Cardiac muscle cell (in vitro differentiated cells and primary cell): ENCODE data around the gene RPL34. TPM values are rescaled to one million over a fixed set of nuclear protein-coding genes. Genes with fewer than 3 reads are reported as not detected.
A peak's percentile ranks its signal among the peaks of the same experiment; 100 is the strongest.

ENCODE experiments used
- DNase-seq, 2 donors: peaks; one replicate each; pipeline versions ENCODE4 v3.0.0 to v3.0.0-alpha.2; 2010 to 2017; ENCODE audit warnings: low read depth in 1 of 2, low spot score in 1 of 2
- H3K27ac ChIP-seq: fragments of 200-600 bp; sonication (generic); 2 replicates; pipeline ENCODE4 v1.5.1; 2016
- H3K27me3 ChIP-seq: fragments of 200-600 bp; sonication (generic); 2 replicates; pipeline ENCODE4 v1.6.0; 2016; ENCODE audit warnings: control low read depth
- H3K36me3 ChIP-seq: fragments of 200-600 bp; sonication (generic); 2 replicates; pipeline ENCODE4 v1.5.1; 2016; ENCODE audit warnings: control low read depth
- H3K4me1 ChIP-seq: fragments of 200-600 bp; sonication (generic); 2 replicates; pipeline ENCODE4 v1.8.1; 2017; ENCODE audit warnings: low read depth, mild to moderate bottlenecking, mixed run types
- H3K4me3 ChIP-seq: fragments of 200-600 bp; sonication (generic); 2 replicates; pipeline ENCODE4 v1.5.1; 2016; ENCODE audit warnings: mild to moderate bottlenecking
- H3K9me3 ChIP-seq: fragments of 200-600 bp; sonication (generic); 2 replicates; pipeline ENCODE4 v1.5.1; 2017; ENCODE audit warnings: low read depth, mild to moderate bottlenecking, control low read depth
- CTCF ChIP-seq: IDR thresholded peaks from 2 replicates; pipeline ENCODE4 v1.5.1; 2012; ENCODE audit warnings: low read depth, mild to moderate bottlenecking, low read length
- polyA plus RNA-seq: library from polyadenylated mRNA; unstranded; fragments of >200 nt; fragmentation: Nextera tagmentation; extraction: Ambion mirVana; gene quantifications from 2 replicates; pipeline ENCODE4 v1.2.1, GENCODE V29; 2016
- total RNA-seq: library from RNA; depleted of rRNA; stranded (reverse); fragments of >200 nt; gene quantifications from 2 replicates; pipeline ENCODE4 v1.2.3, GENCODE V29; 2016

The RPL34 gene
- total RNA-seq (803 and 848 TPM in 2 replicates), polyA plus RNA-seq (830 and 922 TPM in 2 replicates)

GRCh38 chr4:108620101-108620932, at the start of gene RPL34:
TSS of gene RPL34 (plus strand) at chr4:108620576. CDS start at chr4:108621960, 1,384 bp downstream.
- no peak for TF ChIP-seq CTCF
- DNase-seq: peak; percentile 98 to 99
- Histone ChIP-seq H3K36me3 (peaks cover 35% of the 10 kb centered on the region), H3K4me1 (peaks cover 20% of the 10 kb centered on the region), H3K4me3 (peak within 1 kb of the TSS; percentile 74), H3K27ac (peak within 1 kb of the TSS; percentile 87), H3K27me3 (no peaks in the 10 kb centered on the region), H3K9me3 (no peaks in the 10 kb centered on the region)

DNA sequence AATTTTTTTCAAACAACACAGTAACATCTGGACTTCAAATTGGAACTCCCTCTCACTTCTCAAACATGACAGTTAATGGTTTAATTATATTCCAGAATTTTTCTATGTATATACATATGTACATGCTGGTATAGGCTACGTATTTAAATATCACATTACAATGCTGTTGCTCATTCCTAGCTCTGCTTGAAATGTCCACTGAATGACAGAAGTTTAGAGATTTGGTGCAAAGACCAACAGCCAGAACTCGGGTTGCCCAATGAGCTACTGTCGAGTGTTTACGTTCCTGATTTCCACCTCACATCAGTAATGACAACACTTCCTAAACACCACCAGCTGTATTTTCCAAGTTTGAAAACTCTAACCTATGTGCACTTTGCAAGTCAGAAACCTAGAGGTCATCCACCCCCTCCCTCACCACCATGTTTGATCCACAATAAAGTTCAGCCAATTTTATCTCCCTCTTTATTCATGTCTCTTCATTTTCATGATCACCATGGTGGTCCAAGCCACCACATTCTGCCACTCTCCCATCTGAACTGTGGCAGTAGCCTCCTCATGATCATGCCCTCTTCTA, 49.3 kb upstream of the RPL34 start:
- no peak overlapping the region for H3K27ac ChIP-seq
- DNase-seq: no peak
- no peaks in the 10 kb centered on the region for H3K27me3 ChIP-seq
- H3K4me1 ChIP-seq: no peaks in the 10 kb centered on the region
- TF ChIP-seq CTCF: no peak
- H3K4me3 ChIP-seq: no peak overlapping the region
- H3K9me3 ChIP-seq: no peaks in the 10 kb centered on the region
- no peaks in the 10 kb centered on the region for H3K36me3 ChIP-seq

- Histone ChIP-seq H3K4me3 (no peak overlapping the region), H3K27ac (no peak overlapping the region), H3K4me1 (no peaks in the 10 kb centered on the region), H3K36me3 (no peaks in the 10 kb centered on the region), H3K27me3 (no peaks in the 10 kb centered on the region), H3K9me3 (no peaks in the 10 kb centered on the region)
- no peak for TF ChIP-seq CTCF
- no peak for DNase-seq
Measured at GRCh38 chr4:108574402-108574801, 46.0 kb upstream of the RPL34 start.

GRCh38 chr4:108581083-108581482, 39.3 kb upstream of the RPL34 start:
- TF ChIP-seq CTCF: no peak
- Histone ChIP-seq H3K27ac (no peak overlapping the region), H3K36me3 (no peaks in the 10 kb centered on the region), H3K27me3 (no peaks in the 10 kb centered on the region), H3K4me1 (no peaks in the 10 kb centered on the region), H3K9me3 (no peaks in the 10 kb centered on the region), H3K4me3 (no peak overlapping the region)
- no peak for DNase-seq

- Histone ChIP-seq H3K36me3 (no peaks in the 10 kb centered on the region), H3K9me3 (no peaks in the 10 kb centered on the region), H3K4me1 (no peaks in the 10 kb centered on the region), H3K27me3 (no peaks in the 10 kb centered on the region), H3K4me3 (no peak overlapping the region), H3K27ac (no peak overlapping the region)
- DNase-seq: no peak
- TF ChIP-seq CTCF: no peak
Measured at GRCh38 chr4:108586778-108587177, 33.6 kb upstream of the RPL34 start.
